H1 (cell line): ENCODE results near the gene MANBA. TPM values are rescaled to one million over a fixed set of nuclear protein-coding genes. Genes with fewer than 3 reads are reported as not detected.

ENCODE experiments used
- CTCF ChIA-PET: fragments of 300-600 bp; sonication (Branson Sonifier 250); formaldehyde crosslinking; loops from one replicate; lab custom pipeline; 2021; ENCODE audit not compliant: partially characterized antibody; lab: Charles Lee
- POLR2A ChIA-PET: fragments of 300-600 bp; sonication (Branson Sonifier 250); formaldehyde crosslinking; loops from one replicate; lab custom pipeline; 2021; ENCODE audit warnings: inconsistent platforms; ENCODE audit not compliant: partially characterized antibody; lab: Charles Lee
- DNase-seq, 2 experiments: peaks; one replicate each; pipeline versions ENCODE4 v3.0.0 to v3.0.0-alpha.2; 2010 to 2022; ENCODE audit warnings: low spot score in 2 of 2, low read depth in 1 of 2, mixed read lengths in 1 of 2
- FAIRE-seq: peaks from 2 replicates; lab custom pipeline; 2011; peaks lifted over from hg19 to GRCh38; lab: Jason Lieb, UNC
- H2AFZ ChIP-seq: 2 replicates; pipeline ENCODE4 v1.8.1; 2012; ENCODE audit warnings: low read length, inconsistent platforms
- H2AK5ac ChIP-seq: 2 replicates; pipeline ENCODE4 v1.6.1; 2013; ENCODE audit warnings: low read depth, low read length
- H2BK120ac ChIP-seq: replicated peaks from 2 replicates; pipeline ENCODE3; 2013; ENCODE audit warnings: low read depth, low read length, inconsistent platforms
- H2BK12ac ChIP-seq: 2 replicates; pipeline ENCODE4 v1.6.1; 2013; ENCODE audit warnings: low read depth, low read length
- H2BK15ac ChIP-seq: 2 replicates; pipeline ENCODE4 v1.6.1; 2013; ENCODE audit warnings: low read length
- H2BK20ac ChIP-seq: 2 replicates; pipeline ENCODE4 v1.6.1; 2013; ENCODE audit warnings: low read length
- H2BK5ac ChIP-seq: 2 replicates; pipeline ENCODE4 v1.6.1; 2013; ENCODE audit warnings: low read depth, low read length
- H3K14ac ChIP-seq: 2 replicates; pipeline ENCODE4 v1.6.1; 2013; ENCODE audit warnings: inconsistent platforms; ENCODE audit not compliant: insufficient read length
- H3K18ac ChIP-seq: 2 replicates; pipeline ENCODE4 v1.6.1; 2013; ENCODE audit warnings: low read length; ENCODE audit errors: extremely low read depth
- H3K23ac ChIP-seq: 2 replicates; pipeline ENCODE4 v1.6.1; 2013; ENCODE audit warnings: inconsistent platforms; ENCODE audit not compliant: insufficient read length
- H3K23me2 ChIP-seq: 2 replicates; pipeline ENCODE4 v1.6.1; 2013; ENCODE audit warnings: low read depth, low read length
- H3K27ac ChIP-seq: 2 replicates; pipeline ENCODE4 v1.6.1; 2011; ENCODE audit warnings: low read depth, low read length, inconsistent platforms
- H3K27me3 ChIP-seq, 4 experiments: replicated peaks in 1 of 4; 1 replicate in 1 of 4; 2 replicates in 3 of 4; pipeline versions ENCODE4 v1.6.1 to v1.8.1; 2011 to 2013; ENCODE audit warnings: low read length in 3 of 4, mild to moderate bottlenecking in 3 of 4, inconsistent platforms in 2 of 4, mixed read lengths in 2 of 4, moderate library complexity in 1 of 4; ENCODE audit not compliant: control insufficient read depth in 3 of 4, insufficient read depth in 3 of 4; ENCODE audit errors: extremely low read depth in 1 of 4
- H3K36me3 ChIP-seq, 4 experiments: 2 replicates each; pipeline versions ENCODE4 v1.6.1 to v1.8.1; 2011 to 2013; ENCODE audit warnings: mild to moderate bottlenecking in 4 of 4, low read length in 3 of 4, moderate library complexity in 2 of 4, control low read depth in 1 of 4, inconsistent platforms in 1 of 4; ENCODE audit not compliant: insufficient read depth in 4 of 4, control insufficient read depth in 2 of 4
- H3K4ac ChIP-seq: replicated peaks from 2 replicates; pipeline ENCODE3; 2013; ENCODE audit warnings: low read length, low read depth, mixed read lengths, inconsistent platforms; ENCODE audit not compliant: insufficient read length
- H3K4me1 ChIP-seq, 4 experiments: replicated peaks in 1 of 4; 1 replicate in 1 of 4; 2 replicates in 3 of 4; pipeline versions ENCODE4 v1.6.1 to v1.8.1; 2011 to 2013; ENCODE audit warnings: low read length in 3 of 4, inconsistent platforms in 2 of 4, mixed read lengths in 1 of 4; ENCODE audit not compliant: insufficient read depth in 4 of 4, control insufficient read depth in 3 of 4
- H3K4me2 ChIP-seq, 2 experiments: 2 replicates each; pipeline versions ENCODE4 v1.6.1 to v1.8.1; 2011 to 2013; ENCODE audit warnings: low read depth in 2 of 2, low read length in 2 of 2, control low read depth in 1 of 2, inconsistent platforms in 1 of 2, mild to moderate bottlenecking in 1 of 2; ENCODE audit not compliant: insufficient read depth in 1 of 2
- H3K4me3 ChIP-seq, 4 experiments: fragments of 200-600, 300-600 bp in 1 of 4; sonication (generic), shearing (Covaris generic), sonication (Bioruptor Twin) in 1 of 4; 2 replicates each; pipeline versions ENCODE4 v1.5.1 to v1.8.1; 2011 to 2016; ENCODE audit warnings: low read length in 4 of 4, low read depth in 3 of 4, control low read depth in 2 of 4, inconsistent platforms in 2 of 4, mild to moderate bottlenecking in 2 of 4, mixed read lengths in 1 of 4, moderate library complexity in 1 of 4; ENCODE audit not compliant: insufficient read depth in 2 of 4; ENCODE audit errors: extremely low read depth in 1 of 4
- H3K56ac ChIP-seq: replicated peaks from 2 replicates; pipeline ENCODE3; 2013; ENCODE audit warnings: low read depth, mild to moderate bottlenecking, mixed read lengths, low read length, inconsistent platforms; ENCODE audit not compliant: insufficient read length
- H3K79me1 ChIP-seq: 2 replicates; pipeline ENCODE4 v1.6.1; 2013; ENCODE audit warnings: low read depth, low read length, control low read depth
- H3K79me2 ChIP-seq, 2 experiments: 2 replicates each; pipeline versions ENCODE4 v1.6.1 to v1.8.1; 2012 to 2013; ENCODE audit warnings: low read length in 2 of 2, mild to moderate bottlenecking in 2 of 2, inconsistent platforms in 1 of 2; ENCODE audit not compliant: insufficient read depth in 2 of 2, control insufficient read depth in 1 of 2
- H3K9ac ChIP-seq, 4 experiments: replicated peaks in 1 of 4; 1 replicate in 1 of 4; 2 replicates in 3 of 4; pipeline versions ENCODE4 v1.6.1 to v1.8.1; 2011 to 2013; ENCODE audit warnings: low read depth in 3 of 4, low read length in 3 of 4, control low read depth in 2 of 4, mild to moderate bottlenecking in 2 of 4, moderate library complexity in 2 of 4, inconsistent platforms in 1 of 4; ENCODE audit errors: extremely low read depth in 1 of 4
- H3K9me3 ChIP-seq, 2 experiments: 2 replicates each; pipeline versions ENCODE4 v1.6.1 to v1.8.1; 2012 to 2013; ENCODE audit warnings: mild to moderate bottlenecking in 2 of 2, moderate library complexity in 2 of 2, control low read depth in 1 of 2, inconsistent platforms in 1 of 2, low read depth in 1 of 2, low read length in 1 of 2, mixed read lengths in 1 of 2; ENCODE audit not compliant: insufficient read depth in 2 of 2
- H4K20me1 ChIP-seq, 2 experiments: replicated peaks in 1 of 2; 2 replicates each; pipeline versions ENCODE3 to v1.8.1; 2011 to 2013; ENCODE audit warnings: inconsistent platforms in 2 of 2, low read length in 2 of 2, mild to moderate bottlenecking in 1 of 2; ENCODE audit not compliant: insufficient read depth in 2 of 2, control insufficient read depth in 1 of 2
- H4K5ac ChIP-seq: 2 replicates; pipeline ENCODE4 v1.6.1; 2013; ENCODE audit warnings: low read length, low read depth, mixed read lengths, inconsistent platforms; ENCODE audit not compliant: insufficient read length
- H4K8ac ChIP-seq: 2 replicates; pipeline ENCODE4 v1.8.0; 2013; ENCODE audit warnings: mild to moderate bottlenecking, moderate library complexity, low read length, inconsistent platforms; ENCODE audit not compliant: insufficient read depth; ENCODE audit errors: extremely low read depth
- H4K91ac ChIP-seq: replicated peaks from 2 replicates; pipeline ENCODE3; 2013; ENCODE audit warnings: low read length, mixed read lengths, inconsistent platforms; ENCODE audit not compliant: insufficient read length
- ASH2L ChIP-seq: fragments of 200-600, 300-600 bp; sonication (generic); IDR thresholded peaks from one replicate; pipeline ENCODE4 v1.7.1; 2017; ENCODE audit warnings: low read length
- CTBP2 ChIP-seq: IDR thresholded peaks from 2 replicates; pipeline ENCODE4 v1.7.0; 2011; ENCODE audit warnings: borderline replicate concordance, mild to moderate bottlenecking, moderate library complexity, mixed read lengths, low read length; ENCODE audit not compliant: insufficient read depth, insufficient read length
- EZH2 ChIP-seq: fragments of 200-600 bp; sonication (generic); IDR thresholded peaks from 2 replicates; pipeline ENCODE4 v1.7.1; 2012; ENCODE audit warnings: low read depth, mild to moderate bottlenecking, moderate library complexity, low read length, inconsistent platforms; ENCODE audit not compliant: severe bottlenecking
- GTF2F1 ChIP-seq: IDR thresholded peaks from 2 replicates; pipeline ENCODE4 v1.6.1; 2012; ENCODE audit warnings: low read depth, low read length, improper control_type of control experiment, borderline replicate concordance
- HDAC2 ChIP-seq, 2 experiments: fragments of 300-600 bp in 1 of 2; sonication (generic) in 1 of 2; IDR thresholded peaks; 2 replicates each; pipeline ENCODE4 v1.6.1; 2011 to 2012; ENCODE audit warnings: low read depth in 2 of 2, low read length in 2 of 2, mild to moderate bottlenecking in 2 of 2, moderate library complexity in 2 of 2, borderline replicate concordance in 1 of 2, inconsistent platforms in 1 of 2
- HDAC6 ChIP-seq: IDR thresholded peaks from one replicate; pipeline ENCODE4 v1.7.1; 2012; ENCODE audit warnings: low read depth, mild to moderate bottlenecking, inconsistent platforms, low read length, moderate library complexity
- KDM5A ChIP-seq: fragments of 200-600 bp; IDR thresholded peaks from 2 replicates; pipeline ENCODE4 v1.7.1; 2012; ENCODE audit warnings: mild to moderate bottlenecking, low read length, inconsistent platforms, mixed read lengths
- MAFK ChIP-seq: IDR thresholded peaks from 2 replicates; pipeline ENCODE4 v1.6.1; 2012; ENCODE audit warnings: low read depth, mild to moderate bottlenecking, improper control_type of control experiment, low read length
- PHF8 ChIP-seq: fragments of 200-600 bp; sonication (generic); conservative IDR thresholded peaks from 2 replicates; pipeline ENCODE4 v1.7.1; 2012; ENCODE audit warnings: low read depth, mild to moderate bottlenecking, inconsistent platforms, low read length, moderate library complexity
- RAD21 ChIP-seq, 2 experiments: IDR thresholded peaks in 1 of 2; conservative IDR thresholded peaks in 1 of 2; 2 replicates each; pipeline ENCODE4 v1.6.1; 2011; ENCODE audit warnings: low read depth in 2 of 2, low read length in 2 of 2, improper control_type of control experiment in 1 of 2, inconsistent platforms in 1 of 2, mild to moderate bottlenecking in 1 of 2, moderate library complexity in 1 of 2
- WGBS, 2 experiments: shearing (Covaris generic) in 1 of 2; methylation state at CpG; one replicate each; pipeline versions ENCODE4 v1.1.6 to v1.1.7; 2013 to 2015; ENCODE audit warnings: low lambda C conversion rate in 2 of 2, mixed read lengths in 2 of 2, inconsistent platforms in 1 of 2, low coverage in 1 of 2, missing lambda C conversion rate in 1 of 2; ENCODE audit not compliant: insufficient replicate concordance in 2 of 2, insufficient coverage in 1 of 2, insufficient read length in 1 of 2; ENCODE audit errors: extremely low coverage in 1 of 2, missing lambda C conversion rate in 1 of 2; 5-methylcytosine and 5-hydroxymethylcytosine counted together
- polyA plus RNA-seq, 7 experiments: library from polyadenylated mRNA; depleted of rRNA in 3 of 7; stranded (reverse) in 5 of 7; unstranded in 2 of 7; fragments of >200 nt in 5 of 7; fragments of 200-250 nt in 2 of 7; gene quantifications; 1 replicate in 5 of 7; 2 replicates in 1 of 7; 4 replicates in 1 of 7; pipeline versions ENCODE4 v1.2.1 to v1.2.3, GENCODE V29; 2011 to 2013; ENCODE audit warnings: missing spikeins in 2 of 7, mixed read lengths in 2 of 7
- total RNA-seq: library from RNA; stranded (reverse); fragmentation: NEBNext Ultra II Directional; extraction: Animal tissue kit (Norgen Biotek cat#: 25700); gene quantifications from 2 replicates; pipeline ENCODE4 v1.2.1, GENCODE V29; 2021

Gene MANBA
- total and polyA plus RNA-seq, 2 of the 8 experiments (the other 6 are each of a cell fraction or from before 2014, with no cell fraction given): 22.9 to 27.8 TPM

DNA sequence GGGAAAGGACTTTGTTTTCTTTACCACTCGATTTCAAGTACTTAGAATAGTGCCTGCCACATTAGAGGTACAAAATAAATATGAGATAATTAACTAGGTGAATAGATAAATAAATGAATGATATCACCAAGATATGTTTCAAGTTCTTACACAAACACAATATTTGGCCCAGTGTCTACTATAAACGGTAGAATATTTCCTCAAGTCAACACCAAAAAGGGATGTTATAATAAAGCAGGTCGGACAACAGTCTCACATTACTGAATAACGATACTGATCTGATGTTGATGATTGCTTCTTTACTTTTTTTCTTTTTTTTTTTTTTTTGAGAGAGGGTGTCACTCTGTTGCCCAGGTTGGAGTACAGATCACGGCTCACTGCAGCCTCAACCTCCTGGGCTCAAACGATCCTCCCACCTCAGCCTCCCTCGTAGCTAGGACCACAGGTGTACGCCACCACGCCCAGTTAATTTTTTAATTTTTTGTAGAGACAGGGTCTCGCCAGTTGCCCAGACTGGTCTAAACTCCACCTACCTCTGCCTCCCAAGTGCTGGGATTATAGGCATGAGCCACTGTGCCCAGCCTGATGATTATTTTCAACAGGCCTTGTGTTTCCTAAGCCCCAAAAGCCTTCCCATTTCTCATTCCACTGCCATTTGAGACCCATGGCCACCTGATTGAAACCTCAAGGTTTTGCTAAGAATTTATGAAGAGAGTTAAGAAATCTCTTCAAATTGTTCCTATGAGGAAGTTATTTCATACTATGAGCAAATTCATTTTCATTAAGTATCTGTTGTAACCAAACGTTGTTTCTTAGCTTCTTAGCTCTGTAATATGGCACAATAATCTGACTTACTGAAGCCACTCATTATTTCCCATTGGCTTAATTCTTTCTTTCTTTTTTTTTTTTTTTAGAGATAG lies 2.3 kb downstream of the MANBA start:
- no peak overlapping the region for H2BK120ac ChIP-seq
- no peak overlapping the region; a peak in 1 of 4 replicates for H3K4me2 ChIP-seq
- 93% methylated on average over 11 of the region's 11 CpGs; no CpG with 5 or more reads in 1 of the 2 experiments for WGBS, 2 experiments
- H3K36me3 ChIP-seq: no peaks in the 10 kb centered on the region
- no peak overlapping the region for H2AK5ac ChIP-seq
- no peak overlapping the region for H3K56ac ChIP-seq
- POLR2A ChIA-PET: interaction anchor here (0.9 to 1.9 kb wide), 2 partner anchors 65 to 67 kb away, joined by 3 to 4 read pairs; no protein-coding TSS in a partner anchor
- no peak overlapping the region for H3K18ac ChIP-seq
- H3K23ac ChIP-seq: no peak overlapping the region
- H4K8ac ChIP-seq: no peak overlapping the region; the same call in 1 of the 2 replicates
- peaks cover 0 to 5% of the 10 kb centered on the region in 2 experiments for H4K20me1 ChIP-seq
- no peak overlapping the region for H3K14ac ChIP-seq
- H2BK15ac ChIP-seq: no peak overlapping the region
- no peak overlapping the region for H2AFZ ChIP-seq
- CTCF ChIA-PET: interaction anchor here (1.4 kb wide), 1 partner anchor 21 kb away, joined by 4 read pairs; no protein-coding TSS in a partner anchor
- no peak overlapping the region for H4K91ac ChIP-seq
- H3K9me3 ChIP-seq: no peaks in the 10 kb centered on the region
- no peak overlapping the region for H4K5ac ChIP-seq
- H3K23me2 ChIP-seq: peaks cover 14% of the 10 kb centered on the region
- H3K27ac ChIP-seq: no peak overlapping the region
- FAIRE-seq: no peak
- no peak for DNase-seq
- H3K79me2 ChIP-seq: peaks cover 5 to 44% of the 10 kb centered on the region in 2 experiments; a peak in 3 of 4 replicates
- no peak overlapping the region for H2BK12ac ChIP-seq
- peaks cover 3% of the 10 kb centered on the region; the same call in 1 of the 2 replicates for H3K79me1 ChIP-seq
- no peak overlapping the region for H2BK20ac ChIP-seq
- H3K27me3 ChIP-seq: no peaks in the 10 kb centered on the region
- no peak overlapping the region for H3K9ac ChIP-seq
- H3K4me3 ChIP-seq: no peak overlapping the region
- H2BK5ac ChIP-seq: no peak overlapping the region
- H3K4ac ChIP-seq: no peak overlapping the region
- H3K4me1 ChIP-seq: peaks cover 0 to 7% (median 1%) of the 10 kb centered on the region in 4 experiments; a peak in 3 of 7 replicates
- TF ChIP-seq RAD21 (IDR thresholded peaks at IDR 0.05 in 1 of 2, conservative IDR thresholded peaks at IDR 0.05 in 1 of 2; ENCODE audit: low read depth in 2 of 2, low read length in 2 of 2) (no peak), PHF8 (no peak), KDM5A (no peak), GTF2F1 (no peak), HDAC6 (no peak), ASH2L (no peak), EZH2 (no peak), CTBP2 (no peak), MAFK (no peak), HDAC2 (IDR thresholded peaks at IDR 0.05; ENCODE audit: borderline replicate concordance in 1 of 2, low read depth in 2 of 2, low read length in 2 of 2) (no peak)
